Measurements from ENCODE around the gene GSG1L.

DNA sequence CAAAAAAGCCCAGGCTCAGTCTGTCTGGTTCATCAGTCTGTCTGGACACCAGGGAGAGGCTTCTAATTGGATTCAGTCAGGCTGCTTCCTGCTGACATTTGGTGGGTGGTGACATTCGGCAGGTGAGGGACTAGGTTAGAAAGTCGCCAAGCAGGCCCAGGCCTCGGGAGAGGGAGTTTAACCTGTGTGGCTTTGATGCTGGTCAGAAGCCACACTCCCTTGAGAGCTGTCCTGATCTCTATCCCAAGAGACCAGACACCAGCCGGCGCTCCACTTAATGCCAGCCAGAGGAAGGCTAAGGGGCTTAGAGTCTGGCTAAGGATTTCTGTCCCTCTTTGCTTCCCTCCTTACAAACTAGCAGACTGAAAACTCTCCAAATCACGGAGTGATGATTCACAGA lies 135.0 kb downstream of the GSG1L start:
- no peak for TF ChIP-seq POLR2A (IDR thresholded peaks at IDR 0.05)
- TF ChIP-seq, protein P1, sequence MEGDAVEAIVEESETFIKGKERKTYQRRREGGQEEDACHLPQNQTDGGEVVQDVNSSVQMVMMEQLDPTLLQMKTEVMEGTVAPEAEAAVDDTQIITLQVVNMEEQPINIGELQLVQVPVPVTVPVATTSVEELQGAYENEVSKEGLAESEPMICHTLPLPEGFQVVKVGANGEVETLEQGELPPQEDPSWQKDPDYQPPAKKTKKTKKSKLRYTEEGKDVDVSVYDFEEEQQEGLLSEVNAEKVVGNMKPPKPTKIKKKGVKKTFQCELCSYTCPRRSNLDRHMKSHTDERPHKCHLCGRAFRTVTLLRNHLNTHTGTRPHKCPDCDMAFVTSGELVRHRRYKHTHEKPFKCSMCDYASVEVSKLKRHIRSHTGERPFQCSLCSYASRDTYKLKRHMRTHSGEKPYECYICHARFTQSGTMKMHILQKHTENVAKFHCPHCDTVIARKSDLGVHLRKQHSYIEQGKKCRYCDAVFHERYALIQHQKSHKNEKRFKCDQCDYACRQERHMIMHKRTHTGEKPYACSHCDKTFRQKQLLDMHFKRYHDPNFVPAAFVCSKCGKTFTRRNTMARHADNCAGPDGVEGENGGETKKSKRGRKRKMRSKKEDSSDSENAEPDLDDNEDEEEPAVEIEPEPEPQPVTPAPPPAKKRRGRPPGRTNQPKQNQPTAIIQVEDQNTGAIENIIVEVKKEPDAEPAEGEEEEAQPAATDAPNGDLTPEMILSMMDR (IDR thresholded peaks at IDR 0.05) = no peak
